Body of pancreas (tissue), 4 donors: ENCODE results near the gene ALLC.

Experiments
- CTCF ChIP-seq, 7 experiments: fragments of 450-650 bp in 4 of 7; fragments of 200-600 bp in 3 of 7; sonication (generic) in 3 of 7; IDR thresholded peaks; one replicate each; pipeline ENCODE4 v1.5.1; 2016 to 2019; ENCODE audit warnings: antibody characterized with exemption in 7 of 7
- POLR2A ChIP-seq, 3 donors: fragments of 450-650 bp; IDR thresholded peaks; one replicate each; pipeline ENCODE4 v1.6.1; 2016; ENCODE audit warnings: antibody characterized with exemption in 3 of 3, mild to moderate bottlenecking in 2 of 3

- TF ChIP-seq POLR2A (IDR thresholded peaks at IDR 0.05), result no peak
- no peak for TF ChIP-seq CTCF (IDR thresholded peaks at IDR 0.05)
Observed at GRCh38 chr2:3638456-3638810, 19.6 kb upstream of the ALLC start.
